Fibroblast of the aortic adventitia (primary cell): ENCODE measurements around the gene IDE. TPM values are rescaled to one million over a fixed set of nuclear protein-coding genes. Genes with fewer than 3 reads are reported as not detected.

Experiments used
- DNase-seq: peaks from one replicate; pipeline ENCODE4 v3.0.0-alpha.2; 2010; ENCODE audit warnings: low read depth
- H3K4me3 ChIP-seq: 2 replicates; pipeline ENCODE4 v1.5.1; 2011; ENCODE audit warnings: low read depth, mild to moderate bottlenecking, control low read depth, low read length, moderate library complexity
- CTCF ChIP-seq: IDR thresholded peaks from 2 replicates; pipeline ENCODE4 v1.5.1; 2011; ENCODE audit warnings: mild to moderate bottlenecking, low read length, control low read depth, inconsistent platforms; ENCODE audit not compliant: insufficient read depth
- total RNA-seq: library from RNA; depleted of rRNA; stranded (reverse); fragments of >200 nt; gene quantifications from 2 replicates; pipeline ENCODE4 v1.2.3, GENCODE V29; 2012; ENCODE audit warnings: low replicate concordance

IDE gene
- total RNA-seq, 1 donor: 44.7 TPM

- TF ChIP-seq CTCF: no peak
- DNase-seq: no peak
- H3K4me3 ChIP-seq: no peak overlapping the region
These were observed 50.3 kb downstream of the IDE start for GRCh38 chr10:92523639-92524038.

- peak; percentile 89 for DNase-seq
- peak; percentile 74 for TF ChIP-seq CTCF
- no peak overlapping the region for H3K4me3 ChIP-seq
These were observed 56.7 kb downstream of the IDE start for GRCh38 chr10:92517034-92517655.

GRCh38 chr10:92508866-92509265, 65.0 kb downstream of the IDE start:
- no peak for TF ChIP-seq CTCF
- no peak overlapping the region for H3K4me3 ChIP-seq
- DNase-seq: no peak

GRCh38 chr10:92506336-92506735, 67.6 kb downstream of the IDE start:
- no peak for DNase-seq
- no peak overlapping the region for H3K4me3 ChIP-seq
- TF ChIP-seq CTCF: no peak

- no peak for DNase-seq
- no peak for TF ChIP-seq CTCF
- H3K4me3 ChIP-seq: no peak overlapping the region
These were observed 68.8 kb downstream of the IDE start for GRCh38 chr10:92505044-92505443.

- no peak for DNase-seq
- no peak overlapping the region for H3K4me3 ChIP-seq
- no peak for TF ChIP-seq CTCF
These were observed 71.5 kb downstream of the IDE start for GRCh38 chr10:92502296-92502808.

GRCh38 chr10:92493362-92493761, 80.5 kb downstream of the IDE start:
- no peak for DNase-seq

More at GRCh38 chr10:92493362-92493761, 80.5 kb downstream of the IDE start:
- no peak for TF ChIP-seq CTCF
- H3K4me3 ChIP-seq: no peak overlapping the region
